ENCODE data around the gene GPX4.

- no peak for TF ChIP-seq CTCF (IDR thresholded peaks at IDR 0.05; ENCODE audit: poor library complexity, severe bottlenecking)
- TF ChIP-seq POLR2AphosphoS5 (IDR thresholded peaks at IDR 0.05), result no peak
- TF ChIP-seq REST (IDR thresholded peaks at IDR 0.05; ENCODE audit: borderline replicate concordance), result no peak
- no peak for TF ChIP-seq EZH2 (IDR thresholded peaks at IDR 0.05; ENCODE audit: borderline replicate concordance, insufficient read depth, low read length, poor library complexity, severe bottlenecking)
- no peak for TF ChIP-seq RAD21 (conservative IDR thresholded peaks at IDR 0.05)
- no peak for TF ChIP-seq EP300 (conservative IDR thresholded peaks at IDR 0.05; ENCODE audit: poor library complexity, severe bottlenecking)
- TF ChIP-seq MXI1 (conservative IDR thresholded peaks at IDR 0.05; ENCODE audit: poor library complexity, severe bottlenecking), result no peak
Measured at GRCh38 chr19:1066251-1066747, 37.5 kb upstream of the GPX4 start.
